Eye (tissue), 1 donor: ENCODE data around the gene RNF43.
A peak's percentile ranks its signal among the peaks of the same experiment; 100 is the strongest.
"Not testable (repeated sequence)": the region's sequence is repeated elsewhere in the genome, so short reads cannot be mapped to it uniquely, and the experiment has no call there.

Source experiments
- DNase-seq: peaks from one replicate; pipeline ENCODE4 v3.0.0-alpha.2; 2015

Gene RNF43

DNA sequence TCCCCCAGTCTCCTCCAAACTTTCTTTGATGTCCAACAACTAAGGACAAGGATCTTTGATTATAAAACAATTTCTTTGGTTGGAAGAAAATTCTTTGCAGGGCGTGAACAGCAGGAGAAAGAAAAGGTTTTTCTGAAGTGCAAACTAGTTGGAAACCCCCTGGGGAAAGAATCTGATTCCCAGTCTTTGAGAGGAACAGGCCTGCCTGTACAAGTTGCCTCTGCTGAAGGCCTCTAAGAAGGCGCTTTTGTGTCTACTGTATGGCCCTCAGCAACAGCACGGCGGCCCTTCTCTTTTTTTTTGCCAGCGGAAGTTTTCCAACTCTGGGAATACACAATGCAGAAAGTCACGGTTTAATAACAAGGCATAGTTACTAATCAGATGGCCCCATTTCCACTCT lies 14.0 kb downstream of the RNF43 start:
- no peak for DNase-seq

DNA sequence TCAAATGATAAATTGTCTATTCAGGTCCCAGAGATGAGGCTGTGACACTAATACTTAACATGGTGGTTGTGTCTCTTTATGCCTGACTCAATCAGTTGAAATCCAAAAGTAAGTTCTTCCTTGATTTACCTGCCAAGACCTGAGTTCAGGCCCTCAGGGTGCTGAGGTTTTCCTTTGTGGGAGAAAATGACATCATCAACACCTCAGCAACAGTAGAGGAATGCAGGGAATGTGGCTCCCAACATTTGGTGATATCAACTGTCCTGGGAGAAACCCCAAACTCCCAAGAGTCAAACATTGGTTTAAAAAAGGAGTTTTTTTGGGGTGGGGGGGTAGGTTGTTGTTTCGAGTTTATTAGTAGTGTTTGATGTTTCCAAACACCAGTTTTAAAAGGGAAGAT lies 14.7 kb downstream of the RNF43 start:
- no peak for DNase-seq

DNA sequence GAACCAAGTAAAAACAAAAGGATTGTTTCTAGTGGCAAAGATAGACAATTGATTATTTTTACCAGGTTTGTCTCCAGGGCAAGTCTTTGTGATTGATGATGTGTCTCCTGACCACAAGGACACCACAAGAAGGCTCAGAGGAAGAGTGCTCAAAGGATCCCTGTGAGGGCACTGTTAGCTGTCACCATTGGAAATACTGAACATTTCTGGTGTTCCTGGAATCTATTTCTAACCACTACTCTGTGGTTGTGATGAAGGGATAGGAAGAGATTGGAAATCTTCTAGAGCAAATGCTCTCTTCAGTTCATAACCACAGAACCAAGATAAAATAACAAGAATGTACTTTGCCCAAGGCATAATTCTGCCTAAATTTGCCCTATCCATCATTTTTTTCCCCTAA lies 15.3 kb downstream of the RNF43 start:
- no peak for DNase-seq

DNA sequence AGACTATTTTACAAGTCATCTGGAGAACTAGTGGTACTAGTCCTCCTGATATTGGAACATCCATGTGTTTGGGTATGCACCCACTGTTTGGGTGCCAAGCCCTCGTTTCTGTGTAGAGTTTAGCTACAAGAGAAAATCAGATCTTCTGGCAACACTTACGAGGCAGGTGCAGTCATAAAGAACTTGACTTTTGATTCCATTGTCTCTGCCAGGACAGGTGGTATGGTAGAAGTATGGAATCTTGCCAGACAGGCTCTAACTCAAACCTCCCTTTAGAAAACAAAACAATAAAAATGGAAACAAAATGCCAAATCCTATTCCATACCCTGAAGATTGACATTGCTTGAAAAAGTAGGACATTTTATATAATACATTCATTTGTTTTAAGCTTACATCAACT lies 16.0 kb downstream of the RNF43 start:
- DNase-seq: no peak

DNA sequence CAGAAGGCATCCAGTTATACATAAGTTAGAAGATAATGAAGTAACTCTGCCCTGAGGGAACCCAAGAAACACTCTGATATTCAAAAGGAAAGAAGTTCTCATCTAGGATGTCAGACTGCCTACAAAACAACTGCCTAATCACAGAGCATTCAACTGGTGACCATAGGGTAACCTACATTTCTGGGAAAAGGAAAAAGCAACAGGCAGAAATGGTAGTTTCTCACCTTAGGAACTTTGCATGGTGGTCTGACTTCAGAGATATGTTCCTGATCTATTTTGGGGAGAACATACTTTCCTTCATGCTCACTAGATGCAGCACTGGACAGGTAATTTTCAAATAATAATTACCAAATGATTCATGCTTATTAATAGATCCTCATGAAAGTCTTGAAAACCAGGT lies 16.5 kb downstream of the RNF43 start:
- DNase-seq: no peak

DNA sequence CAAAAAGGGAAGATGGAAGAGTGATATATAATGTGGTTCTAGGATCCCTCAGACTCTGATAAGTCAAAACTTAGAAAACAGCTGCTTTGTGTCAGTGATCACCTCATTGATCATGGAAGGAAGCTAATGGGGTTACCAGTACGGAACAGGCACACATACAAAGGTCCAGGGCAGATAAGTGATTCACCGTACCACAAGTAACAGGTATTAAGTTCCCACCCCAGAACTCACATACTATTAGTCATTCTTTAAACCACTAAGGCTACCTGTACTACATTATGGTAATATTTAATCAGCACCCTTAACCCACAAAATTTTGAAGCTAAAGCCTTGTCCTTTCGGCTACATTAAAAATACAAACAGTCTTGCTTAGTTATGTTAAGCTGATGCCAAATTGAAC lies 17.4 kb downstream of the RNF43 start:
- no peak for DNase-seq

DNA sequence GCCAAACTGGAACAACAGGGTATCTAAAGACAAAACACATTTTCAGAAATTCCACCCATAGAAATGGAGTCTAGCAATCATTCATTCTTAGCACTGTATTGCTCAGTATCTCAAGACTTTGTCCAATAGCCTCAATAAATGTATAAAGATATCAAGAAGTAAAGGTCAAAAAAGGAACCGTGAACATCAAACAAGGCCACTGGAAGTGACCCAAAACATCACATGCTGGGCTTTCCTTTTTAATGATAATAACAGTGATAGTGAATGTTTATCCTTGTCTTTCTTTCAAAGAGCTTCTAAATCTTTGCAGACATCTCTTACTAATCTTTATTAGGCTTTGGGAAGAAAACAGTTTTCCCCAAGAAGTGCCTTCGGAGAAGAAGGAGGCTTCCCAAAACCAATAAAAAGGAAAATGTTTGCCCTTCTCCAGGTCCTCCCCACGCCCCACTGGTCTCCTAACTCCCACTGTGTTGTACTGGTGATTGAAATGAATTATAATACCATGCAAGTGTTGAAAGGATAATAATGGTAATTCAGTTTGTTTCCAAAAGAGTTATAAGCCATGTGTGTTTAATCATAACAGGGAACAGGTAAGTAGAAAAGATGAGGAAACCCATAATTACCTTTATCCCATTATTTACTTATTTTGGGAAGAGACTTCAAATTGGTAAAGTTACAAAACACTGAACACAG lies 18.6 kb downstream of the RNF43 start:
- no peak for DNase-seq

DNA sequence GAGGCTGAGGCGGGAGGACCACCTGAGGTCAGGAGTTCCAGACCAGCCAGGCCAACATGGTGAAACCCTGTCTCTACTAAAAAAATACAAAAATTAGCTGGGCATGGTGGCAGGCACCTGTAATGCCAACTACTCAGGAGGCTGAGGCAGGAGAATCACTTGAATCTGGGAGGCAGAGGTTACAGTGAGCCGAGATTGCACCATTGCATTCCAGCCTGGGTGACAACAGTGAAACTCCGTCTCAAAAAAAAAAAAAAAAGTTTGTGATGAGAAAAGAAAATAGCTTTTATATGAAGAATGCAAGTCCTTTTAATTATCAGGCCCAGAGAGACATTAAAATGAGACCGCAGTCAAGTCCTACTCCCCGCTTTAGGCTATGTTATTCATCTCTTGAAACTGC lies 19.9 kb downstream of the RNF43 start:
- not testable (repeated sequence) for DNase-seq

DNA sequence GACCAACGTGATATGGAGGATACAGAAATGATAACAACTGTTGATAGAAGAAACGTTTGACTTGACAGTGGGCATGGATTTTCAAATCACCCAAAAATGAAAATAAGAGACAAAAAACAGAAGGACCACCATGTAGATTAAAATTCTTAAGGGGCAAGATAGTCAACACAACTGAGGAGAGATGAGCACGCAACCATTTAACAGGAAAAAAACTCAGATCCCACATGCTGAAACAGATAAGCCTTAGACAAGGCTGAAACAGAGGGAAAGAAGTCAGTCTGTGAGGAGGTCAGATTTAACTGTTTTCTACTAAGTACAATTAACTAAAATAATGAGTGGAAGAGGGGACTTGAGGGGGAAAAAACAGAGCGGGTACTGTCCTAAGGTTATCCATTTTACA lies 21.2 kb downstream of the RNF43 start:
- DNase-seq: no peak

DNA sequence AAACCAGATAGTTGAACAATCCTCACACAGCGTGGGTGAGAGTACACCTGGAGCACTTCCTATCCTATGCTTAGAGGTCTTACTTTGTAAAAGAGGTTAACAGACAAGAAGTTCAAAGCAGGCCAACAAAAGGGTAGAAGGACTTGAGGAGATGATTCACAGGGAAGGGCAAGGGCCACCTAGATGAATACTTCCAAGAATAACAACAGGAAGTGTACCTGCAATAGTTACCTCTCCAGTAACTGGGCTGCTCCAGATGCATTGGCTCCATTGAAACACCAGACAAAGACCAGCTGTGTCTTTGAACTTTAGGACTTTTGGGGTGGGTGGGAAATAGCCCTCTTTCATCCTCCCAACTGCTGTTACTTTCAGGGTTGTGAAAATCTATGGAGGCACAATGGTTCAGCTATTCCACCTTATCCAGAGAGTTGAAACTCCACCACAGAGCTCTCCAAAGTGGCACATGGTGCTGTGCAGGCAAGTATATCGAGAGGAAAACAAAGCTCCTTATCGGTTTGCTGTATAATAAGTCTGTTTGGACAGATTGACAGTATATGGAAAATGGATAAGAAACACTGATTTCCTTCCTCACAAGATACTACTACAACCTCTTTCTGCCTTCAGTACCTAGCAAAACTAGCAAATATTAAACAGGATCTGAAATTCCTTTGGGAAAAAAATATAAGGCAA lies 22.7 kb downstream of the RNF43 start:
- DNase-seq: no peak

DNA sequence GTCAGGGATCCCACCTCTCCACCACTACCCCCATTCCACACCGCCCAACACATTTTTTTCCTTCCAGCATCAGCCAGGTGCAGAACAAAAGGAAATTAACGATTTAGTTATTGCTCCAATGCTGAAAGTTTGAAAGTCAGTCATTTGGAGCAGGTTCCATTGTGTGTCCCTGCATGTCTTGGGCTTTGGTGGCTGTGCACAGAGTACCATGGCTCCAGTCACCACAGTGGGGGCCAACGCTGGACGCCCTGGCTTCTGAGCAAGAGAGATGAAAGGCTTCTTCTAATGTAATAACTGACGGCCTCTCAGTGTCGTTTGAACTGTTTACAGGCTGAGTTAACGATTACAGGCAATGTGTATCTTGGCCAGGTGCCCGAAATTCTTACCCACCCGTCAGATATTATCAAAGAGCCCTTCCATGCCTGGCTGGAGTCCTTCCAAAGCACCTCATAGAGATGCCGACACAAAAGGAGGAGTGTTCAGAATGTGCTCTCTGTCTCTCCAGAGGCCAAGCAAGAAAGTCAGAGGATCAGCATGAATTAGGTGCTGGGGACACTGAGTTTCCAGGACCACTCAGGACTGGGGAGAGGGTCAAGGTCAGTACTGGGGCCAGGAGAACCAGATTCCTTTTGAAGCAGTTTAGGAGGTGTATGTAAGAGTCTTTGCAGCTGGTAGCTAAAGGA lies 25.9 kb downstream of the RNF43 start:
- peak; percentile 72 for DNase-seq

DNA sequence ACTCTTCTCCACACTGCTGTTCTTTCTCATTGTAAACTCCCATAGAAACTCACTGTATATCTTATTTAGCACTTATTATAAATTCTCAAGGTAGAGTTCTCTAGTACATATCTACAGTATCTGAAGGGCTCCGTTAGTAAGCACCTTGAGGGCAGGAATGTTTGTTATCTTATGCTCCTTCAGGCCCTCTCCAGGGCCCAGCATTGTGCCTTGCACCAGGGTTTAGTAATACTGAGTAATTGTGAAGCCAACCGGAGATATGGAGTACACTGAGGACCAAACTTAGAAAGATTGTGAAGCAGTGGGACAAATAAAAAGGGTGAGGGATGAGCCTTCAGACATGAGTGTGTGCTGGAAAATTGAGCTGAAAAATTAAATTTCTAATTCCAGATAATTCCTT lies 26.4 kb downstream of the RNF43 start:
- DNase-seq: no peak

DNA sequence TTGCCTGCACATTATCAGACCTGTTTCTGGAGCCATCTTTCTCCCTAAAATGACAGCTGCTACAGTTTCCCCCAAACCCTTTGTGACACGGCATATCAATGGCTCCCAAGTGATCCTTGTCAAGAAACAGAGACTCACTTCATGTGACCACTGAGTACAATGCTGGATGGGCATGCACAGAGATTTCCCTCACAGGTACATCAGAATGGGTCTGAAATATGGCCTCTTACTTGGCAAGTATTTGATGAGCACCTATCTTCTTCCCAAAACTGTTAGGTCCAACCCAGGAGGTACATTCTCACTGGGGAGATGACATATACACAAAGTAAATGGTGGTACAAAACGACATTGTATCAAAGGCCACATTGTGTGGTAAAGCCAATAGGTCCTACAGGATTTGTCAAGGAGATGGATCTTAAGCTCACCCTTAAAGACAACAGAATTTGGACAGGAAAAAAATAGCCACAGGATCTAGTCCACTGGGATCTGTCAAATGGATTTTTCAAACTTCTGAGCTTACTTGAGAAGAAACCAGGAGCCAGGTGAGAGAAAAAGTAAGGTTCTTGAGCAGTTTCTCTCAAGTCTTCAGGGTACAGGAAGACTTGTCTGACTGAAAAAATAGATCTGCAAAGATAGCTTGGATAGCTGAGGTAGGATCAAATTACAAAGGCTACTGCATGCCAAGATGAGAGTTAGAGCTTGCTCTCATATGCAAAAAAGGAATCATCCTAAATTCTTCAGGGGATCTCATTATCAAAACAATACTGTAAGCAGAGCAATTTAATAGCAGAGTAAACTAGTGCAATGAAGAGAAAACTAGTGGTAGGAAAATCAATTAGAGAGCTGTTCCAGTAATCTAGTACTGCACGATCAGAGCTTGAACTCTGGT lies 28.8 kb downstream of the RNF43 start:
- DNase-seq: no peak

DNA sequence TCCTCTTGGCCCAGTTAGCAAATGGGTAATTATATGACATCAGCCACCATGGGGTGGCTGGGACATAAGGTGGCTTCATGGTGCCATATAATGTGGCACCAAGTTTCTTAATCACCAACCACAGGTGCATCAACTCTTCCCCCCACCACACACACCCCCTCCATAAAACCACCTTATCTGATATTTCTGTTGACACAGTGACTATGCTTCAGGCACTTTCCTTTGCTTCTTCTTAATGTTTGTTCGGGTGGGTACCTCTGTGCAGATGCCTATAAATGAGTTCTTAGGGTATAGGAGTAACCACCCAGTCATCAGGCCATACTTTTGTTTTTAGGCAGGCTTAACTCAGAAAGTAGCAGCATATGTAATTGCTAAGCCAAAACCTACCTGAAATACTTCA lies 29.5 kb downstream of the RNF43 start:
- no peak for DNase-seq

DNA sequence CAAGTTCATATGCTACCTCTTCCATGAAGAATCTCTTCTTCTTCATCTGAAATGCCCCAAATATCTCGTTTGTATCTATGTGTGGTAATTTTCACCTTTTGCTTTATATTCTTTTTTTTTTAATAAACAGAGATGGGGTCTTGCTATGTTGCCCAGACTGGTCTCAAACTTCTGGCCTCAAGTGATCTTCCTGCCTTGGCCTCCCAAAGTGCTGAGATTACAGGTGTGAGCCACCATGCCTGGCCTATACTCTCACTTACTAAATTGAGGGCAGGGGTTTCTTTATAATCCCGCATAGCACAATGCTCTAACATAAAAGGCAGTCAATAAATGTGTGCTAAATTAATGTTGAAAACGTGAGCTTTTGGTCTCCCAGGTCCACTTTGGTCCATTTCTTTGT lies 30.6 kb downstream of the RNF43 start:
- no peak for DNase-seq

DNA sequence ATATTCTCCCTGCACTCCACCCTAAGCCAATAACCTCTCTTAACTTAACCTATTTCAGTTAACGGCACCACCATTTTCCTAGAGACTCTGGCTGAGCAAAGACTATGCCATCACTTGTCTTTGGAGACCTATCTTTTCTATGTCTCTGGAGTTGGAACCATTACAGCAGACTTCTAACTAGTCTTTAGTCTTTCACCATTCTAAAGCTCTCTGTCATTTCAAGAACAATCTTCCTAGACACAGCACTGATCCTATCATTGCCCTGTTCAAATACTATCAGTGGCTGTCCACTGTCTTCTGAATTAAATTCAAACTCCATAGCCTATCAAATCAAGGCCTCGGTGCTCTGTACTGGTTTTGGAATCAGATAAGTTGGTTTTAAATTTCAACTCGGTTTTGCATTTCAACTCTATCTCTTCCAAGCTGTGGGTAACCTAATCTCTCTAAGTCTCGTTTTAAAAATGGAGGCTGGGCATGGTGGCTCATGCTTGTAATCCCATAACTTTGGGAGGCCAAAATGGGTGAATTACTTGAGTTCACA lies 31.9 kb downstream of the RNF43 start:
- no peak for DNase-seq

DNA sequence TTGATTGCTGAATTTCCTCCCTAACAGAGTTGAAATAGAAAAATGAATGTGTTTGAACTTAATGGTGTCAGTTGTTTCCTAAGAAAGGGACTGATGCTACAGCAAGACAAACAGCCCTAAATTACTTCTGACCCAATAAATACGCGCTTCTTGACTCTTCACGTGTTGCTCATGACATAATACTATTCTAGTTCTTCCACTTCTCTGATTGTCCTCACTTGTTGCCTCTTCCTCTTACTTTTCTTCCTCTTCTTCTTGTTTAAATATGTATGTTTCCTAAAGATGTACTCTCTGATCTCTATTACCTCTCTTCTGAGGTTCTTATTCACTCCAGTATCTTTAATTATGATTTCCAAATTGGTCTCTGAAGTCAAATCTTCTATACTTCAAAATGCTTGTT lies 32.4 kb downstream of the RNF43 start:
- no peak for DNase-seq

DNA sequence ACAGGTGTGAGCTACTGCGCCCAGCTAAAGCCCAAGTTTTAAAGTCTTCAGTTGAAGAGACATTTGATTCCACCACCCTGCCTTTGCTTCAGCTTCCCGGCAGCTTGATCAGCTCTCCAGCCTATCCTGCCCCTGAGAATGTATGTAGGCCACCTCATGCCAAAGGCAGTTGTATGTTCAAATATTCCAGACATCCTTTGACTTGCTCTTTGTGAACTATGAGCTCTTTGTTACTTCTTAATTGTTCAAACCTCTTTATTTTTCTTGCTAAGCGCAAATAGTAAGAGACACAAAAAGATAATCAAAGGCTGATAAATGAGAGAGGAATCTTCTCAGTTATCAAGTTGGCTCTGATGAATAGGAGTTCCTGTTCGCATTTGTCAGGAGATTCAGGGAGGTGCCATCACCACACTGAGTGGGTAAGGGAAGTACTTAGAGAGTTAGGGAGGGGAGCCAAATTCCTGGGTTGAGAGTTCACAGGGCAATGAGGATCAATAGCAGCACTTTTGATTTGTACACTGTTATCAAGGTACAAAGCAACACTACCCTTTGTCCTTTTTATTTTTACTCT lies 33.4 kb downstream of the RNF43 start:
- DNase-seq: no peak

DNA sequence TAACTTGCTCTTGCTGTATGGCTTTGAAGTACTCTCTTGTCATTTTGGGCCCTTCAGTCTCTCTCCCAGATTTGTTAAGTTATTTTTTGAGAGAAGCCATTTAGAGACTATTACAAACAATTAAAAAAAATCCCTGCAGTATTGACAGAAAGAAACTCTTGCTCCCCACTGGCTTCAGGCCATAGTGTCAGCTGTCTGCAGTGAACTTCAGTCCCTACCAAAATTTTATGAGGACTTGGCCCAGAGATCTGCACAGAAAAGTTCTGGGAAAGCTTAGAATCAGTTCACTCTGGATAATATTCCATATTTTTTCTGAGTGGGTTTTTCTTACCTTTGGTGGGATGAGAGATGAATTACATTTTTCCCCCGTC lies 34.5 kb downstream of the RNF43 start:
- no peak for DNase-seq

DNA sequence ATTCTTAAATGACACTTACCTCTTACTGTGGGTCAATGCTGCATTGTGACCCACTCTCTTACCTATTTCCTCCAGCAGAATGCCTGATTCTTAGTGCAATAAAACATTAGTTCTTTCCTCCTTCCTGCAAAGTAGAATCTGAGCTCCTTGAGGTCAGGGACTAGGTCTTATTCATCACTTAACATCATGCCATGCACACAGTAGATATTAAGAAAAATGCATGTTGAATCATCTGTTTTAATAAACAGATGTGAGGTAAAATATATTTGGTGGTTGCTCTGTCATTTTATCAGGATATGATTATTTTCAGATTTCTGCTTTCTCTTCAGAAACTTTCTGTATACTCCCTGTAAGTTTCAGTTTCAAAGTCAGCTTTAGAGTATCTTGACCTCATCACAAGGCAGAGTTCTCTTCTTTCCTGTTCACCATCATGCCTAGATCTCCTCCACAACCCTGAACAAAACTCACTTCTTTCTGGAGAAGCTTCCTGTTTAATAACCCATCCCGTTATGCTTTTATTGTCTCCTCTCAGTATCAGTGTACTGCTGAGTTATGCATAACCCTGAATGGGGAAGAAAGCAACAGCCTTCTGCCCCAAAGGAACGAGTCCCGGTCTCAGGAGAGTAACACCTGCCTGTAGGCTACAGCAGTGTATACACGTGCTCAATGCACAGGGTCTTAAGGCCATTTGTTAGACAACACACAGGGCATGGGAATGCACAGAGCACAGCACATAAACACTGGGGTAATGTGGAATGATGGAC lies 35.0 kb downstream of the RNF43 start:
- DNase-seq: no peak

DNA sequence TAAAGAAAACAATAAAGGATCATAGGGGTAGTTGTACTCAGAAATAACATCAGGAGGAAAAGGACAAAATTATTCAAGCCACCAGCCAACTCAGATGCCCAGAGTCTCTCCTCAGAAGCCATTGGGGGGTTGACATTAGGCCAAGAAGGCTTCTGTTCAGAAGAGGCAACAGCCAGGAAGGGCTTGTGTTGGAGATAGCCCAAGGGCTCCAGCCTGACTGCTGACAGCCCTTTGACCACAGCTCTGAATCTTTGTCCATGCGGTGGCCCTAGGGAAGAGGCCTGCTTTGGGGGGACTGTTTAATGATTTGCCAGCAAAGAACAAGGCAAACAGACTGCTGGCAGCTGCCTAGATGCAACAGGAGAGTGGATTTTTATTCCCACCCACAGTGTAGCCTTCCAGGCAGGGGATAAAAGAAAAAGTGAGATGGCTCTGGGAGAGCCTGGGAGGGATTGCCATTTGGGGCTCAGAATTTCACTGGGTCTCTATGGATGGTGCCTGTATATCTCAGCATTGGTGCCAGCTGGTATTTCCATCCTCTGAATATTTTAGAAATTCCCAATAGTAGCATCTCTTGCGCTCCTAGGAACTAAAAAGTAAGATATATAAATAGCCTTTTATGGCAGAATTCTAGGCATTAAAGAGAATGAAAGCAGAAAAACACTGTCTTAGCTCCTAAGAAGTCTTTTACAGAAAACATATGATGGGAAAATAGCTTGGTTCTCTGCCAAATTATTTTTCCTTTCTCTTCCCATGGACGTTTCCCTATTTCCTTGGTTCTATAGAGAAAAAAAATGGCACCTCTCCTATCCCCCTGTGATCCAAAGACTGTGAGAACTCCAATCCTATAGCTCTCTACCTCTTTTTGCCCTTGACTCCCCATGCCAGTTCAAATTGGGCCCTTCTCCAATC lies 36.0 kb downstream of the RNF43 start:
- no peak for DNase-seq
